Prostate gland (tissue), 2 donors: ENCODE data around the gene RBM22.

ENCODE experiments used
- CTCF ChIP-seq, 4 experiments: fragments of 200-600 bp in 2 of 4; fragments of 450-650 bp in 2 of 4; sonication (generic) in 2 of 4; IDR thresholded peaks; 1 replicate in 3 of 4; 2 replicates in 1 of 4; pipeline ENCODE4 v1.5.1; 2016 to 2019; ENCODE audit warnings: antibody characterized with exemption in 4 of 4, mild to moderate bottlenecking in 2 of 4, moderate library complexity in 2 of 4
- POLR2A ChIP-seq: fragments of 450-650 bp; IDR thresholded peaks from one replicate; pipeline ENCODE4 v1.6.1; 2016; ENCODE audit warnings: antibody characterized with exemption, mild to moderate bottlenecking
- POLR2AphosphoS5 ChIP-seq: sonication (generic); formaldehyde crosslinking; IDR thresholded peaks from one replicate; pipeline ENCODE4 v1.6.1; 2017; ENCODE audit warnings: antibody characterized with exemption

DNA sequence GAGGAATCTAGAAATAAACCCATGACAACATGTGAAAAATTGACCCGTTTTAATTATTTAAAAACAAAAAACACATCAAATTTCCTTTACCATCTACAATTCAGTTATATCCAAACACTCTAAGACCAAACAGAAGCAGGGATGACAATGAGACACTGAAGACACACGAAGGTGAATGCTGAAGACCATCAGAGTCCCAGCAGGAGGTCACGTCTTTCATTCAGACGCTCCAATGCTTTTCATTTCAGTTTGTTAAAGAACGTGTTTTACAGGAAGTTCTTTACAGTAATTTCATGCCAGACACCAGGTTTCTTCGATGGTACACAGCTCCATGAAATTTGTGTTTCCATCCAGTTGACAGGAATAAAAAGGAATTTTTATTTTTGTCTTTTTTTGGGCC lies 10.1 kb downstream of the RBM22 start:
- TF ChIP-seq CTCF (IDR thresholded peaks at IDR 0.05): no peak
- no peak for TF ChIP-seq POLR2A
- TF ChIP-seq POLR2AphosphoS5: no peak
